Testis (tissue), 2 donors: Measurements from ENCODE around the gene DDC.

Experiments
- POLR2A ChIP-seq: fragments of 450-650 bp; IDR thresholded peaks from one replicate; pipeline ENCODE4 v1.6.1; 2017; ENCODE audit warnings: antibody characterized with exemption, mild to moderate bottlenecking, moderate library complexity
- TF ChIP-seq, protein P1 (sequence below), 3 experiments: fragments of 450-650 bp in 2 of 3; fragments of 200-600 bp in 1 of 3; sonication (generic) in 1 of 3; IDR thresholded peaks; one replicate each; pipeline ENCODE4 v1.5.1; 2016 to 2019; ENCODE audit warnings: antibody characterized with exemption in 3 of 3, mild to moderate bottlenecking in 2 of 3, moderate library complexity in 1 of 3

DNA sequence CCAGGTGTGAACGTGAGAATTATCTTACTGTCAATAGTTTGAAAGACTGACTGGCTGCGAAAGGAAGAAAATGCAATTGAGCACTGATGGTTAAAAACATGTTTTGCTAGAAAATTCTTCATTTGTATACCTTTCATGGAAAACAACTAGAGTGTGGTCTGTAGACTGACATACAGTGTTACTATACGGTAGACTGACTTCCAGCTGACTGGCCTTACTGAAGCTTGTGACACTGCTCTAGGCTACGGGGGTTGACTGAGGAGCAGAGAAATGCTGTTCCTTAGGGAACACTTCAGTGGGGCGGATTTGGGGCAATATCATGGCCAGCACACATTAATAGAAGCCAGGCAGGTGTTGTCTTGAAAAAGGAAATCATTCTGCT, 25.9 kb upstream of the DDC start:
- TF ChIP-seq, protein P1, sequence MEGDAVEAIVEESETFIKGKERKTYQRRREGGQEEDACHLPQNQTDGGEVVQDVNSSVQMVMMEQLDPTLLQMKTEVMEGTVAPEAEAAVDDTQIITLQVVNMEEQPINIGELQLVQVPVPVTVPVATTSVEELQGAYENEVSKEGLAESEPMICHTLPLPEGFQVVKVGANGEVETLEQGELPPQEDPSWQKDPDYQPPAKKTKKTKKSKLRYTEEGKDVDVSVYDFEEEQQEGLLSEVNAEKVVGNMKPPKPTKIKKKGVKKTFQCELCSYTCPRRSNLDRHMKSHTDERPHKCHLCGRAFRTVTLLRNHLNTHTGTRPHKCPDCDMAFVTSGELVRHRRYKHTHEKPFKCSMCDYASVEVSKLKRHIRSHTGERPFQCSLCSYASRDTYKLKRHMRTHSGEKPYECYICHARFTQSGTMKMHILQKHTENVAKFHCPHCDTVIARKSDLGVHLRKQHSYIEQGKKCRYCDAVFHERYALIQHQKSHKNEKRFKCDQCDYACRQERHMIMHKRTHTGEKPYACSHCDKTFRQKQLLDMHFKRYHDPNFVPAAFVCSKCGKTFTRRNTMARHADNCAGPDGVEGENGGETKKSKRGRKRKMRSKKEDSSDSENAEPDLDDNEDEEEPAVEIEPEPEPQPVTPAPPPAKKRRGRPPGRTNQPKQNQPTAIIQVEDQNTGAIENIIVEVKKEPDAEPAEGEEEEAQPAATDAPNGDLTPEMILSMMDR (IDR thresholded peaks at IDR 0.05), result no peak
- TF ChIP-seq POLR2A, result no peak
